HepG2 (cell line): ENCODE measurements around the gene POU3F1. TPM values are rescaled to one million over a fixed set of nuclear protein-coding genes. Genes with fewer than 3 reads are reported as not detected.

Source experiments
- ETS1 ChIP-seq: sonication (generic); formaldehyde crosslinking; IDR thresholded peaks from 2 replicates; pipeline ENCODE4 v1.4.0; 2020; ENCODE audit warnings: missing genetic modification reagents
- NFE2 ChIP-seq: sonication (generic); formaldehyde crosslinking; IDR thresholded peaks from 2 replicates; pipeline ENCODE4 v1.4.0; 2020; ENCODE audit warnings: missing genetic modification reagents
- SIN3A ChIP-seq: IDR thresholded peaks from 2 replicates; pipeline ENCODE4 v1.6.1; 2011; ENCODE audit warnings: low read depth, mild to moderate bottlenecking, control low read depth, low read length, borderline replicate concordance
- TAF15 ChIP-seq: fragments of 200-400 bp; formaldehyde crosslinking; IDR thresholded peaks from one replicate; pipeline ENCODE4 v1.6.1; 2018; ENCODE audit warnings: mild to moderate bottlenecking, low read depth, low read length; ENCODE audit not compliant: poor library complexity, severe bottlenecking
- TCF7L2 ChIP-seq: IDR thresholded peaks from 2 replicates; pipeline ENCODE4 v1.6.1; 2011; ENCODE audit warnings: mild to moderate bottlenecking, low read depth, low read length, moderate library complexity
- THRA ChIP-seq: sonication (generic); formaldehyde crosslinking; IDR thresholded peaks from 2 replicates; pipeline ENCODE4 v1.4.0; 2020; ENCODE audit warnings: missing genetic modification reagents, borderline replicate concordance
- XBP1 ChIP-seq: sonication (generic); formaldehyde crosslinking; IDR thresholded peaks from 2 replicates; pipeline ENCODE4 v1.5.0; 2020; ENCODE audit warnings: missing genetic modification reagents
- ZBTB21 ChIP-seq: sonication (generic); formaldehyde crosslinking; IDR thresholded peaks from 2 replicates; pipeline ENCODE4 v1.4.0; 2020; ENCODE audit warnings: missing genetic modification reagents
- ZBTB40 ChIP-seq, 2 experiments: fragments of 450-650 bp in 1 of 2; sonication (generic) in 1 of 2; formaldehyde crosslinking in 1 of 2; IDR thresholded peaks; 2 replicates each; pipeline versions ENCODE4 v1.6.1 to v1.8.0; 2016 to 2022; ENCODE audit warnings: antibody characterized with exemption in 1 of 2, mild to moderate bottlenecking in 1 of 2, missing genetic modification reagents in 1 of 2
- ZFP36L2 ChIP-seq: sonication (generic); formaldehyde crosslinking; IDR thresholded peaks from 2 replicates; pipeline ENCODE4 v1.4.0; 2020; ENCODE audit warnings: missing genetic modification reagents
- ZGPAT ChIP-seq: IDR thresholded peaks from 2 replicates; pipeline ENCODE4 v1.6.1; 2016; ENCODE audit warnings: mild to moderate bottlenecking
- ZNF547 ChIP-seq: sonication (generic); formaldehyde crosslinking; IDR thresholded peaks from 2 replicates; pipeline ENCODE4 v1.5.1; 2020; ENCODE audit warnings: mild to moderate bottlenecking, missing genetic modification reagents
- ZNF629 ChIP-seq: sonication (generic); formaldehyde crosslinking; conservative IDR thresholded peaks from 2 replicates; pipeline ENCODE4 v1.5.0; 2020; ENCODE audit warnings: missing genetic modification reagents
- ZNF737 ChIP-seq: sonication (generic); formaldehyde crosslinking; IDR thresholded peaks from 2 replicates; pipeline ENCODE4 v1.5.0; 2020; ENCODE audit warnings: missing genetic modification reagents, mild to moderate bottlenecking, borderline replicate concordance
- polyA plus RNA-seq, 8 experiments: library from polyadenylated mRNA; depleted of rRNA in 3 of 8; stranded (reverse) in 7 of 8; unstranded in 1 of 8; fragments of >200 nt; fragmentation: Illumina TruSeq in 4 of 8; extraction: Trizol in 4 of 8; gene quantifications; 2 replicates each; pipeline versions ENCODE4 v1.2.1 to v1.2.3, GENCODE V29; 2011 to 2016; ENCODE audit warnings: low read depth in 4 of 8, missing spikeins in 1 of 8, mixed read lengths in 1 of 8; ENCODE audit not compliant: insufficient read depth in 1 of 8
- total RNA-seq, 5 experiments: library from RNA; depleted of rRNA; stranded (reverse); fragments of >200 nt; fragmentation: Illumina TruSeq; extraction: Trizol; gene quantifications; 2 replicates each; pipeline ENCODE4 v1.2.3, GENCODE V29; 2016; ENCODE audit warnings: low read depth in 1 of 5

POU3F1 gene
- total and polyA plus RNA-seq, 2 of the 13 experiments (the other 11 are each of a cell fraction or from before 2014, with no cell fraction given), result not detected

GRCh38 chr1:38013227-38013622, 33.4 kb downstream of the POU3F1 start (continued):
- TF ChIP-seq ZBTB40 (IDR thresholded peaks at IDR 0.05), result no peak
- TF ChIP-seq ZBTB40 (CRISPR knock-in tag; IDR thresholded peaks at IDR 0.05), result no peak
- TF ChIP-seq ZNF737, result no peak
- TF ChIP-seq TAF15, result no peak
- TF ChIP-seq XBP1 (CRISPR knock-in tag), result no peak
- no peak for TF ChIP-seq ZFP36L2 (CRISPR knock-in tag)
- TF ChIP-seq ETS1 (CRISPR knock-in tag), result no peak
- no peak for TF ChIP-seq TCF7L2
- no peak for TF ChIP-seq ZNF547
- no peak for TF ChIP-seq ZBTB21 (CRISPR knock-in tag)
- TF ChIP-seq SIN3A, result no peak
- TF ChIP-seq ZGPAT (CRISPR knock-in tag), result no peak
- TF ChIP-seq ZNF629 (CRISPR knock-in tag), result peak; percentile 98
- TF ChIP-seq NFE2 (CRISPR knock-in tag), result no peak
- no peak for TF ChIP-seq THRA (CRISPR knock-in tag)
